Activated T-cell treated with anti-CD3 and anti-CD28 coated beads for 24 hours (primary cell): ENCODE data around the gene PYGL.
"Not testable (repeated sequence)": the region's sequence is repeated elsewhere in the genome, so short reads cannot be mapped to it uniquely, and the experiment has no call there.

ENCODE experiments used
- DNase-seq: peaks from one replicate; pipeline ENCODE4 v3.0.0-alpha.2; 2020; ENCODE audit warnings: low read depth

Gene PYGL

DNA sequence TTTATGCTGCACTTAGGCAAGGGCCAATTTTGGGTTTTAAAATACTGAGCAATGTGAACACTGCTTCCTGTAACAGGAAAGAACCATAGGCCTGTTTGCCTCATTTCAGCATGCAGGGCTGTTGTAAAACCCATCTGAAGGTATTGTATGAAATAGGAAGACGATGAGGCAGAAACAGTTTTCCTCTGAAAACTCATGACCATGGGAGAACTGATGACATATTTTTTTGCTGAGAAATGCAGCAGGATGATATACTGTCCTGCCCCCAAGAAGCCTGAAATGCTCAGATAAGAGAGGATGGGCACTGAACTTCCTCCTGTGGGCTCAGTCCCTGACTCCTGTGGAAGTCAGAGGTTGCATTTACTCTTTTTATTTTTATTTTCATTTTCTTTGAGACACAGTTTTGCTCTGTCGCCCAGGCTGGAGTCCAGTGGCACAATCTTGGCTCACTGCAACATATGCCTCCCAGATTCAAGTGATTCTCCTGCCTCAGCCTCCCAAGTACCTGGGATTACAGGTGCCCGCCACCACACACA is 17.4 kb downstream of the PYGL start:
- no peak for DNase-seq

DNA sequence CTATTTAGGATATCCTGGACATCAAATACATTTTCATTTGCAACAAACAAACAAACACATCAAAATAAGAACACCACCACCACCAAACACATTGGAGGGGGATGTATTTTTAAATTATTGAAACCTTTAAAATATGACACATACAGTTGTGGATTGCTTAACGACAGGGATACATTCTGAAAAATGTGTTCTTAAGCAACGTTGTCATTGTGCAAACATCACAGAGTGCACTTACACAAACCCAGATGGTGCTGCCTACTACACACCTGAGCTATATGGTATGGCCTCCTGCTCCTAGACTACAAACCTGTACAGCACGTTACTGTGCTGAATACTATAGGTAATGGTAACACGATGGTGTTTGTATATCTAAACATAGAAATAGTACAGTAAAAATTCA is 19.4 kb downstream of the PYGL start:
- DNase-seq = no peak

- DNase-seq = no peak
Observed at GRCh38 chr14:50924236-50924635, 20.0 kb downstream of the PYGL start.

GRCh38 chr14:50922803-50923202 is 21.5 kb downstream of the PYGL start:
- no peak for DNase-seq

DNA sequence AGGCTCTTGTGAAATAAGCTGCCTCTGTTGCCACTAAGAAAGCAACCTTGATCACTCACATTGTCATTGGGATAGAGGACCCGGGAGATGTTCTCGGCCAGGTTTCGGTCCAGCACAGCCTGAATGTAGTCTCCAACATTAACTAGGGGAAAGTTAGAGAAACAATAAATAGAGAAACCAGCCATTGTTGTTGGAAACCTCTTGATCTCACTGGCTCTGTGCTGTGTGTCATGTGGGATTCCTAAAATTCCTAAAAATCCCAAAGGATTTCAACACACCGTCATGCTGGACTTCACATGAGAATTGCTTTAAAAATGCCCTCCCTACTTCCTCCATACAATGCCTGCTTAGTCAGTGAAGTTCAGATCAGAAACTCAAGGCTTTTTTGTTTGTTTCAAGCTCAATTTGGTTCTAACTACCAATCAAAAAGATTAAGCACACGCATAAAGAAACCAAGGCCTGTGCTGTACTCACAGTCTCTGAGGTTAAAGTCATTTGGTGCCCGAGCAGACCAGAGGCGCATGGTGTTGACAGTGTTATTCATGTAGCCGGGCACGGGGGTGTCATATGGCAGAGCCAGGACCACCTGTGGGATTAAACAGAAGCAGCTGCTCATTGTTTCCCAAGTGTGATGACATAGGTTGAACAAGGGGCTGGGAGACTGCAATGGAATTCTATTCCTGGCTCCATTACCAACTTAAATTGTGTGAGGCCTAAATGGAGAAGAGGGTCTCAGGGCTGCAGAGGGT is 23.6 kb downstream of the PYGL start:
- DNase-seq = no peak

DNA sequence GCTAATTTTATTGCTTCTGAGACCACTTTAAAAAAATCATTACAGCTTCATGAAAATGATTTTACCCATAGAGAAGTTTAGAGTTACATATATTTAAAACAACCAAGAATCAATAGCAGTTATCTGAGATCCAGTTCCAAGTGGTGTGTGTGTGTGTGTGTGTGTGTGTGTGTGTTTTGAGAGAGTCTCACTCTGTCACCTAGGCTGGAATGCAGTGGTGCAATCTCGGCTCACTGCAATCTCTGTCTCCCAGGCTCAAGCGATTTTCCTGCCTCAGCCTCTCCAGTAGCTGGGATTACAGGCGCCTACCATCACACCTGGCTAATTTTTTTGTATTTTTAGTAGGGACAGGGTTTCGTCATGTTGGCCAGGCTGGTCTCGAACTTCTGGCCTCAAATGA is 24.8 kb downstream of the PYGL start:
- not testable (repeated sequence) for DNase-seq

DNA sequence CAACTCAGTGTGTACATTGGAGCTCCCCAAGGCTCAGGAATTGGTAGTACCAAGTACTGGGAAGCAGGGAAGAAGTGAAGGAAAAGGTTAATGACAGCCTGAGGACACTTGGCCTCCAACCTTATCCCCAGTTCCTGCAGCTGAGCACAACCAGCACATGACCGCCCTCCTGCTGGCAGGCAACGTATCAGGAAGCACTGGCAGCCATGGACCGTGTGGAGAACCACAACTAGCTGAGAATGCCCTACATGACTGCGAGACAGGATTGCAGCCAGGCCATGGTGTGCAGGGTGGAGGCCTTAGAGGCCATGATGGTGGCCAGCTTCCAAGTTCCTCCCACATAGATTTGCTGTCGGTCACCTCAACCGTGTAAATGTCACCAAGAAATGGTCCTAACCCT is 26.8 kb downstream of the PYGL start:
- DNase-seq = no peak

- no peak for DNase-seq
Observed at GRCh38 chr14:50910495-50911420, 33.5 kb downstream of the PYGL start.

DNA sequence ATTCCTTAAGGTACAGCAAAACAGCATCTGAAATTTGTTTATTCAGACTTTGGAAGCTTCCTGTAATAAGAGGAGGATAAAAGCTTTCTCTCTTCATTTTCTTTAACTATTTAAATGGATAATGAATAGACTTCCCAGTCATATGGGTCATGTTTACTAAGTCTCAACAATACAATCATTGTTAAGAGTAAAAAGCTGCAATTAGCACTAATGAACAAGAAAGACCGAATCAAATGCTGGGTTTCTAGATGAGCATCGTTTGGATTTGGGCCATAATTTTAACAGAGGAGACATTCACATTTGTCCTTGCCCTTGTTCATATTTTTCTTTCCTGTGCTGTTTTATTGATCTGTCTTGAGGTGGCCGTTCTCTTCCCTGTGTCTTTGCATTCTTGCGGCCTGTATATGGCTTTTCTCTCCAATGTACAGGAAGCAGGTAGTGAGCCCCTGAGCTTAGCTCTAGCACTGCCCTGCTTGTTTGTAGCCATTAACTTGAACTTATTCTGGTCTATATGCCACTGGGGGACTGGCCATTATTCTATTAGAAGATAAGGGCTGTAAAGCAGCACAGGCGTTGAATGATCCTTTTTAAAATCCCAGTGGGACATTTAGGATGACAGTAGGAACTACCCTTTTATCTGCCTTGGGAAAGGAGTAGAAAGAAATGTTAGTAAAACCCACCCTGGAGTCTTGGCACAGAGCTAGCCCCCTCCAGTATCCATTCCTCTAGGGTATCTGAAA is 37.8 kb downstream of the PYGL start:
- DNase-seq = no peak

DNA sequence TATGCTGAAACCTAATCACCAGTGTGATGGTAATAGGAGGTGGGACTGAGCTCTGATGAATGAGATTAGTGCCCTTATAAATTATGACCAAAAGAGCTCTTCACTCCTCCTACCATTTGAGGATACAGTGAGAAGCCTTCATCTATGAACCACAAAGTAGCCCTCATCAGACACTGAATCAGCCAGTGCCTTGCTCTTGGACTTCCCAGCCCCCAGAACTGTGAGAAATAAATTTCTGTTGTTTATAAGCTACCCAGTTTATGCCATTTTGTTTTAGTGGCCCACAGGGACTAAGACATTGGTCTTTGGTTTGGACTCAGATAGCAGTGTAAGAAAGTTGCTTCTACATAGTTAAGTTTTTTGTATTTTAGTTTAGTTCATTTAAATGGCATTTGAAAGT is 39.6 kb downstream of the PYGL start:
- no peak for DNase-seq

DNA sequence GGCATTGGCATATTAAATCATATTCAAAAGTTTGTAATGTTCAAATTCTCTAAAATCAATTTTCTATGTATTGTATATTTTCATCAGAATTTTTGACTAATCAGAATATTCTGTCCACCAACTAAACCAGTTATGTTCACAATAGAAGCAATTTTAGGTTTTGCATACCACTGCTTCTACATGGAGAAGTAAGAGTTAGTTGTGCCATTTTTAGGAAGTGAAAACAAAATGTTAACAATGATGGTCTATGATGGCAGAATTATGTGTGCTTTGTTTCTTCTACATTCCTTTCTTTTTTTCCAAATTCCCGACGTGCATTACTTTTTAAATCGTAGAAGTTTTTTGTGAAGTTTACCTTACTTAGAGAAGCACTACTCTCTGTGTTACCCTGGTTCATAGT is 42.9 kb downstream of the PYGL start:
- no peak for DNase-seq

- no peak for DNase-seq
Observed at GRCh38 chr14:50897658-50898175, 46.6 kb downstream of the PYGL start.

DNA sequence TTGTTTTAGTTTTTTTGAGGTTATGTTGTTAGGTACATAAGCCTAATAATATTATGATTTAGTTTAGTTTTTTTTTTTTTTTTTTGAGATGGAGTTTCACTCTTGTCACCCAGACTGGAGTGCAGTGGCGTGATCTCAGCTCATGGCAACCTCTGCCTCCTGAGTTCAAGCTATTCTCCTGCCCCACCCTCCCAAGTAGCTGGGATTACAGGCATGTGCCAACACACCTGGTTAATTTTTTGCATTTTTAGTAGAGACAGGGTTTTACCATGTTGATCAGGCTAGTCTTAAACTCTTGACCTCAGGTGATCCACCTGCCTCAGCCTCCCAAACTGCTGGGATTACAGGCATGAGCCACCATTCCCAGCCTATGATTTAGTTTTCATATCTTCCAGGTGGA is 47.3 kb downstream of the PYGL start:
- not testable (repeated sequence) for DNase-seq

DNA sequence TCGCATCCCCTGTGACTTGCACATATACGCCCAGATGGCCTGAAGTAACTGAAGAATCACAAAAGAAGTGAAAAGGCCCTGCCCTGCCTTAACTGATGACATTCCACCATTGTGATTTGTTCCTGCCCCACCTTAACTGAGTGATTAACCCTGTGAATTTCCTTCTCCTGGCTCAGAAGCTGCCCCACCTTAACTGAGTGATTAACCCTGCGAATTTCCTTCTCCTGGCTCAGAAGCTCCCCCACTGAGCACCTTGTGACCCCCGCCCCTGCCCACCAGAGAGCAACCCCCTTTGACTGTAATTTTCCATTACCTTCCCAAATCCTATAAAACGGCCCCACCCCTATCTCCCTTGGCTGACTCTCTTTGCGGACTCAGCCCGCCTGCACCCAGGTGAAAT is 47.9 kb downstream of the PYGL start:
- DNase-seq = not testable (repeated sequence)

DNA sequence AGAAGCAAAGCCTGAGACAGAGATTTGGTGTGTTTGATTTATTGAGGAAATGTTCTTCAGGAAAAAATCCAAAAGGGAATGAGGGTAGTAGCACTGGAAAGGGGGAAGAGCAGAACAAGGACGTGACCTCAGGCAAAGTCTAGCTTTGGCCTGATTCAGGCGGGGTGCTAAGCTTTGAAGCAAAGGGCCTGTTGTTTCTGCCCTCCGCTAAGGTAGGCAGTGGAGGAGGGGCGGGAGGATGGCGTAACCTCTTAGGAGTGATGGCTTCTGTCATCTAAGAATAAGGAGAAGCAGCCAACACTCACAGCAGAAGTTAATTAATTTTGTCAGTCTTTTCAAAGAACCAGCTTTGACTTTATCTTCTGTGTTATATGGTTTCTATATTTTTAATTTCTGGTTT is 52.0 kb downstream of the PYGL start:
- no peak for DNase-seq

GRCh38 chr14:50887476-50887875 is 56.8 kb downstream of the PYGL start:
- no peak for DNase-seq

DNA sequence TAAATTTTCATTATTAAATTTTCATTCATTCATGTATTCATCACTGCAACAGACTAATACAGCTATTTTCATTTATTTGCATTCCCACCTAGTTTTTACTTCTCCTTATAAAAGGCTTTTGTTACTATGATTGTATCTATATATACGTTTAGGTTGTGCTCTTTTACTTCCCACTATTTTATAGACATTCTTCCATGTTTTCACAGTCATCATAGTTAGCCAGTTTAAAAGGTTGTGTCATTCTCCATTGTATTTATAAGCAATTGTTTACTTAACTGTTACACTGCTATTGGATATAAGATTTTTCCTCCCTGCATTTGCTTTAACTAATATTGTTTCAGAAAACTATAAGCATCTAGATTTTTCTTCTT is 60.5 kb downstream of the PYGL start:
- DNase-seq = no peak

DNA sequence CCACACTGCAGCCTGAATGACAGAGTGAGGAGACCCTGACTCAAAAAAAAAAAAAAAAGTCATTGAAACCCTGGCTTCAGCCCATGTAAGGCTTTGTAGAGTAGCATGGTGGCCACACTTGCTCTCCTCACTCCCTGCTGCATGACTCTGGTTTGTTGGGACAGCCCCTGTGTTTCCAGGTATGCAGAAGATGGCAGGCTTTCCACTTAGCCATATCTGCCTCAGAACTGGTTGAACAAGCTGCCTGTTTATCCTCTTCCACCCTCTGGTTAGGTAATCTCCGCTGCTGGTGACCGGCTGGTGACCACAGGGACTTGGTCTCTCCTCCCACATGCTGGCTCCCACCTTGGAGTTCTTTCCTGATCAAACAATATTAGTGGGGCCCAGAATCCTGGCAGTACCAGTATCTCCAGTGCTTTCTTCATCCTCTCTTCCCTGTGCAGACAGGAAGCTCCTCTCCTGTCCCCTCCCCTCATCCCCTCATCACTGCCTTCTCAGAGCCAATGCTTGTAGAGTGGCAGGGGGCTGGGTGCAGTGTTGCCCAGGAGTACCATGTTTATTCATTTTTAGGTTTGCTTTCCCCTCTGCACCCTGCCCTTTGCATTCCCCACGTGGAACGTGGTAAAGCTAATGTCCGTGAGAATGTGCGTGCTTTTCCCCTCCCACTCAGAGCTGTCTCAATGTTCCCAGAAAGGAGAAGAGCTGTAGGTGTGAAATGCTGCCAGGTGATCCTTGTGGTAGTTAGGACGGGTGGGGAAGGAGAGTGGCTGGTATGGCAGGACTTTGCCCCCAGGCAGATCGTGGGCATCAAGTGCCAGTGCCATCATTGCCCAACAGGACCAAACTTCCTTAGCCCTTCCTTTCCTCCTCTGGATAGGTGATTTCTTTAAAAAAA is 61.1 kb downstream of the PYGL start:
- no peak for DNase-seq

GRCh38 chr14:50875359-50876070 is 68.8 kb downstream of the PYGL start:
- DNase-seq = peak; percentile 51

GRCh38 chr14:50874757-50875156 is 69.5 kb downstream of the PYGL start:
- no peak for DNase-seq
